DMS153 (cell line): ENCODE measurements around the gene PPM1H.

Experiments used
- DNase-seq: peaks from one replicate; lab custom pipeline; 2025; lab: John Stamatoyannopoulos, UW

The PPM1H gene

GRCh38 chr12:62873116-62873825, 61.7 kb downstream of the PPM1H start:
- DNase-seq: no peak

- no peak for DNase-seq
These were observed 66.1 kb downstream of the PPM1H start for GRCh38 chr12:62868820-62869219.

- DNase-seq: no peak
These were observed 68.4 kb downstream of the PPM1H start for GRCh38 chr12:62866451-62867082.

- no peak for DNase-seq
These were observed 69.0 kb downstream of the PPM1H start for GRCh38 chr12:62865937-62866336.

DNA sequence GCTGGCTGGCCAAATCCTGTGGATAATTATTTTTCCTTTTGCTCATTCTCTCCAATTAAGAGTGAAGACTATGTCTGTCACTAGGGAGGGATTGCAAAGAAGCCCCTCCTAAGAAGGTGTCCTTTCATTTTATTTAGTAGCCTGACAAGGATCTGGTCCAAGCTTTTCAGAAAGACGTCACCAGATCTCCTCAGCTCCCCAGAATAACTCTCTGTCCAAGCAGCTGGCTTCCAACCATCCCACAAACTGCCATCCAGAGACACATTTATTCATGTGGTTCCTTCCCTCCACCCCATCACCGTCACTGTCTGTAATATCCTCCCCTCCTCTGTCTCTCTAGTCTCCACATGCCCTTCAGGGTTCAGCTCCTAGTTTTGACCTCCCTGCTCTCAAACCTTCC, 69.9 kb downstream of the PPM1H start:
- no peak for DNase-seq

DNA sequence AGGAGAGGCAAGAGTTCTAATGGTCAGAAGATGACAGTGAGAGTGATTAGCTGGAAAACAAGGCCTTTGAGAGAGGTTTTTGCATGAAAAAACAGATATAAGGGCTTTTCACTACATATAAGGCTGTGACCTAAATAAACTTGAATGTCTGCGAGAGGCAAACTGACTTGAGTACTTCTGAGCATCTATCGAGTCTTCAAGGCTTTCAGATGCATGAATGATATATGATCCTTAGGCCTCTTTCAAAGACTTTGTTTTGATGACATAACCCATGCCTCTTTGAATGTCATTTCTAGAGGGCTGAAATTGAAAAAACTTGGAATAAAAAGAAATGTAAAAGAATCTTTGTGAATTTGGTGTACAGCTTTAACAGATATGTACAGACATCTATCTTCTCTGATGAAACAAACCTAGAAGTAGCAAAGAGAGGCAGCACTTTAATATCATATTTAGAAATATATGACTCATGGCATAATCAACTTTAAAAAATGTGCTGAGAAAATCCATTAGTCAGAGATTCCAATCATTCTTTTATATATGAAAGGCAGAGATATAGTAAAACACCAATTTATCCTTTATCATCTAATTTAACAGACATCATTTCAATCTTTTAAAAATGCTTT, 72.6 kb downstream of the PPM1H start:
- DNase-seq: no peak

DNA sequence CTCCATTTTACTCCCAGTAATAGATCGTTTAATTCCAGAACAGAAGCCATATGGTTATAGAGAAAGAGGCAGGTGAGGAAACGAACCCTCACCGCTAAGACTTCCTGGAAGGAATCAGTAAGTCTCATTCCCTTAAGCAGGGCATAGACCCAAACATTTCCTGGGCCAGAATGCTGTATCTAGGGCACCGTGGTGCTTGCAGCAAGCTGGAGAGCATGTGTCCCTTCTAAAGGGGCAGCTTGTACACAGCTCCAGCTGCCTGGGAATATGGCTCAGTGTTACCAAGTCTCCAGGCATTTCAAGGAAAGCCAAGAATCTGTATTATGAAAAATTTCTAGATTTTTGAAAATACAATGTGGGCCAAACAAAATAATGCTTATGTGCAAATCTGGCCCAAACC, 73.4 kb downstream of the PPM1H start:
- DNase-seq: no peak

DNA sequence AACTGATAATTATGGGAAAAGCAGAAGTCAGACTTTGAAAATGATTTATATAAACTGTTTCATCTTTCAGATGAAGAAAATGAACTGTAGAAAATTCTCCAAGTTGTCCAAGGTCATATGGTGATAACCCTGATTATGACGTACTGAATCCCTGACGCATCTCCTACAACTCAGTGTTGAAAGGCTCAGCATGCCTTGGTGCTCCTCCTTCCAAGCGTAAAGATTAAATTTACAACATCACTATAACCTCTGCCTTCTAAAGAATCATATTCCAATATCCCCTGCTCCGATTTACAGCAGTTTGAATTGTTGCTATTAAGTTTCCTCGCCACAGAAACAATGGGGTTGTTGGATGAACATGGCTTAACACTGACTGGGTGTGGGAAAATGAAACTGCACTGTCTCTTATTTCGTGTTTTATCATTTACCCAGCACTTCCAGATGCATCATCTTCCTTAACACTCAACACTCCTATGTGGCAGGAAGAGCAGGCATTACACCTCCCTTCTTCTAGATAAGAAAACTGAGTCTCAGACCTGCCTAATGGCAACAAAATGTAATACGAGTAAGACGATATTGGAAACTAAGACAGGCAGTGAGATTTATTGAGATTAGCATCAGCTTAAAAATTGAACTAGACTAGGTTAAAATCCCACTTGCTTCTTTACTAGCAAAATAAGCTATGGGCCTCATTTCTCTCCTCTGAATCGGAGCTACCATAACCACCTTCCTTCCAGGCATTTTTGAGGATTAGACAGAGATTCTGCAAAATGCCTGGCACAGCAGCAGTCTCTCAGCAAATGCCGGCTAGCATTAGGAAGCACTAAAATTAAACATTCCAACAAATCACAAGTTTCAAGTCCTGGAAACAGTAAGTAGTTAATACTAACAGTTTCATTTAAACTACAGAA, 74.2 kb downstream of the PPM1H start:
- no peak for DNase-seq

DNA sequence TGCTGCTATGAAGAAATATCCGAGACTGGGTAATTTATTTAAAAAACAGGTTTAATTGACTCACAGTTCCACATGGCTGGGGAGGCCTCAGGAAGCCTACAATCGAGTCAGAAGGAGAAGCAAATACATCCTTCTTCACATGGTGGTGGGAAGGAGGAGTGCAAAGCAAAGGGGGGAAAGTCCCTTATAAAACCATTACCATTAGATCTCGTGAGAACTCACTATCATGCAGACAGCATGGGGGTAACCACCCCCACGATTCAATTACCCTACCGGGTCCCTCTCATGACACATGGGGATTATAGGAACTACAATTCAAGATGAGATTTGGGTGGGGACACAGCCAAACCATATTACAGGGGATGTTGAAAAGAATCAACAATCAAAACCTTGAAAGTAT, 74.9 kb downstream of the PPM1H start:
- DNase-seq: no peak

- no peak for DNase-seq
These were observed 75.6 kb downstream of the PPM1H start for GRCh38 chr12:62859321-62859737.

- no peak for DNase-seq
These were observed 78.5 kb downstream of the PPM1H start for GRCh38 chr12:62856454-62856853.

DNA sequence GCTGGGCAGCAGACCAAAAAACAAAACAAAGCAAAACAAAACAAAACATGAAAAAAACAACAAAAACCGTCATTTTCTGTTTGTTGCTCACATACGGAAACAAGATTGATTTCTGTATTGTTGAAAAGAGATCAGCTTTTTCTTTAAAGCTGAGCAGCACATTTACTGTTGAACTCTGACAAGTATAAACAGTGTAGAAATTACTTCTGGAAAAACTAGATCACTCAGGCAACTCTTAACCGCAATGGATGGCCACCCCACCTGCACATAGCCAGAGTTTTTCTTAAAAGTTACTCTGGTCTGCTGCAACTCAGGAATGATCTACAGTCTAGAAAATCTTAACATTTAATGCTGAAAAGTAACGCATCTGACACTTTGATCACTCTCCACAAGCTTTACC, 80.9 kb downstream of the PPM1H start:
- no peak for DNase-seq

- DNase-seq: no peak
These were observed 85.6 kb downstream of the PPM1H start for GRCh38 chr12:62849398-62849797.

GRCh38 chr12:62848418-62848817, 86.5 kb downstream of the PPM1H start:
- DNase-seq: no peak

DNA sequence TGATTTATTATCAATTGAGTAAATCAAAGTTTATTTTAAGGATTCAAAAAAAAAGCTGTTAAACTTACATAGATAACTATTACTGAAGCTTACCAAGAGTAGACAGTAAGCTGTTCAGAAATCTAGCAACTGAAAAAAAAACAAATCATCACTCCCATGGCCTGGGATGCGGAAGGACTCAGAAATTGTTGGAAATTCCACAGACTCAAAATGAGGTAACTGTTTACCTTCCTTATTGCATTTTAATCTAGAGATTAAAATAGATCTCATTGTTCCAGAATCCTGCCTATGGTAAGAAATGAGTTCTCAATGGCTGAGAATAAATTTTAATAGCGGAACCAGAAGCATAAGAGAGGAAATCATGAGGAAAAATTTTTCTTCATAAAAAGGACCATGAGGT, 87.2 kb downstream of the PPM1H start:
- DNase-seq: no peak

DNA sequence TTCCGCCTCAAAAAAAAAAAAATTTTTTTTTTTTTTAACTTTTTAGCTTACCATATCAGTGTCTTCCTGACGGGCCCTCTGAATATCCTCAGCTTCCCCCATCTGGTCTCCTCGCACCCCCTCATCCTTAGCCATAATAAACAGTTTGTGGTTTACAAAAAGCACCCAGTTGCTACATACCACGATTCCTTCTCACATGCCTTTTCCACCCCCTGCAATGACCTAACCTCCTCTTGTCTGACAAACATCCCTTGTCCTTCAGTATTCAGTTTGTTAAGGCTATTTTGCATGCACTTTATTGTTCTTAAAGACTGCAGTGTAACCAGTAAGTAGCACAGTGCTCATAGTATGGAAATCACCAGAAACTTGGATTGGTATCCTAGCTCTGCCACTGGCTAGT, 88.5 kb downstream of the PPM1H start:
- DNase-seq: no peak

- DNase-seq: no peak
These were observed 90.0 kb downstream of the PPM1H start for GRCh38 chr12:62844915-62845314.

- no peak for DNase-seq
These were observed 91.2 kb downstream of the PPM1H start for GRCh38 chr12:62843716-62844115.

DNA sequence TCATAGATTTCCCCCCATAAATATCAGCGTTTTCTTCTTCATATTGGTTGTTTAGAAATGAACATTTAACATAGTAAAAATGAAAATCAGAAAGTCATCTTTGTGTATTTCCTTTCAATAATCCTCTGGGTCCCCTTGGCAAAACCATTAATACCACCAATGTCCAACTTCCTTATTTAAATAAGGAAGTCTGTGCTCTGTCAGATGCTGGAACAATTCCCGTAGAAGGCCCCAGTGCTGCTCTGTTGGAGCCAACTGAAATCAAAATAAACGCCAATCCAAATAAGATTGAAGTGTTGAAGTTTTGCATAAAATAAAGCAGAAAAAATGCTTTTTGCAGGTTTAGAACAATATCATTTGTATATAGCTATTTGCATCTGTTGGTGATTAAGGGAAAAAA, 93.1 kb downstream of the PPM1H start:
- no peak for DNase-seq

GRCh38 chr12:62840806-62841205, 94.1 kb downstream of the PPM1H start:
- DNase-seq: no peak

DNA sequence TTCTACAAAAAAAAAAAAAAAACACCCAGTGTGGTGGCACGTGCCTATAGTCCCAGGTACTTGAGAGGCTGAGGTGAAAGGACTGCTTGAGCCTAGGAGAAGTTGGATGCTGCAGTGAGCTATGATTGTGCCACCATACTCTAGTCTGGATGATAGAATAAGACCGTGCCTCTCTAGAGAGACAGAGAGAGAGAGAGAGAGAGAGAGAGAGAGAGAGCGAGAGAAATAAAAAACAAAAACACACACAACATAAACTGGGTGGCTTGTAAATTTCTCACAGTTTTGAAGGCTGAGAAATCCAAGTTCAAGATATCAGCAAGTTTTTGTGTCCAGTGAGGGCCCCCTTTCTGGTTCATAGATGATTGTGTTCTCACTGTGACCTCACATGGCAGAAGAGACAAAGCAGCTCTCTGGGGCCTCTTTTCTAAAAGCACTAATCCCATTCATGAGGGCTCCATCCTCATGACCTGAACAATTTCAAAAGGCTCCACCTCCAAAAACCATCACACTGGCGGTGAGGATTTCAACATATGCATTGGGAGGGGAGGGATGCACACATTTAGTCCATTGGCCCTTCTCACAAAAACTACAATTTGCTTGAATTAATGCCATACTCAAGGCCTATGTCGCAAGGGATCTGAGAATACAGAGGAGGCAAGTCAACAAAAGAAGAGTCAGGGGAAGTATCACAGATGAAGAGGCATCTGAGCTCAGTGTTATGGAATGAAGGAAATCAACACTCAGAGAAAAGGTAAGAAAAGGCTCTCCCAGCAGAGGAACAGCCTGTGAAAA, 94.9 kb downstream of the PPM1H start:
- DNase-seq: no peak
